ENCODE measurements around the gene CCNI2.

DNA sequence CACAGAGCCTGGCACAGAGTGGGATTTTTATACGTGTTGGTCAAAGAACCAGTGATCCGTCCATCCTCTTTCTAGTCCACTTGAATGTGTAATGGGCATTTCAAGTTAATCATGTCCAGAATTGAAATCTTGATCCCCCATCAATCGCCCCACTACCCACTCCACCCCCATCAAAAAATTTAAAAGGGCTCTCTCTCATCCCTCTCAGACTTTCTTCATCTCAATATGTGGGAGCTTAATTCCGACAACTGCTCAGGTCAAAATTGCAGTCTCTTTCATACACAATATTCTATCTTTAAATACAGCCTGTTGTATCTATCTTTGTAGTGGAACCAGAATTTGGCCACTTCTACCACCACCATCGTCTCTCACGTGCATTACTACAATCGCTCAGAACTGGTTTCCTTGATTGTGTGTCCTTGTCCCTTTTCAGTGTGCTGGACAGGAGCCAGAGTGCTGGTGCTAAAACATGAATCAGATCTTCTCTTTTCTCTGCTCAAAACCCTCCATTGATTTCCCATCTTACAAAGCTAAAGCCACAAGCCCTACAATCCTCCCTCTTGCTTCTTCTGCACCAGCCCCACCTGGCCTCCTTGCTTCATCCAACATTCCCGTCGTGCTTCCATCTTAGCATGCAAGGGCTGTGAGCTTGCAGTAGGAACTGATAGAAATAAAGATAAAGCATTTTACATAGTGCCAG is 9.1 kb upstream of the CCNI2 start:
- no peak for TF ChIP-seq SIN3A (IDR thresholded peaks at IDR 0.05; ENCODE audit: borderline replicate concordance, insufficient read depth, low read length)
- TF ChIP-seq POLR2AphosphoS5 (IDR thresholded peaks at IDR 0.05; ENCODE audit: low read depth, low read length), result no peak
- TF ChIP-seq TAF1 (IDR thresholded peaks at IDR 0.05; ENCODE audit: borderline replicate concordance, insufficient read depth, low read length), result no peak
- TF ChIP-seq, protein P1, sequence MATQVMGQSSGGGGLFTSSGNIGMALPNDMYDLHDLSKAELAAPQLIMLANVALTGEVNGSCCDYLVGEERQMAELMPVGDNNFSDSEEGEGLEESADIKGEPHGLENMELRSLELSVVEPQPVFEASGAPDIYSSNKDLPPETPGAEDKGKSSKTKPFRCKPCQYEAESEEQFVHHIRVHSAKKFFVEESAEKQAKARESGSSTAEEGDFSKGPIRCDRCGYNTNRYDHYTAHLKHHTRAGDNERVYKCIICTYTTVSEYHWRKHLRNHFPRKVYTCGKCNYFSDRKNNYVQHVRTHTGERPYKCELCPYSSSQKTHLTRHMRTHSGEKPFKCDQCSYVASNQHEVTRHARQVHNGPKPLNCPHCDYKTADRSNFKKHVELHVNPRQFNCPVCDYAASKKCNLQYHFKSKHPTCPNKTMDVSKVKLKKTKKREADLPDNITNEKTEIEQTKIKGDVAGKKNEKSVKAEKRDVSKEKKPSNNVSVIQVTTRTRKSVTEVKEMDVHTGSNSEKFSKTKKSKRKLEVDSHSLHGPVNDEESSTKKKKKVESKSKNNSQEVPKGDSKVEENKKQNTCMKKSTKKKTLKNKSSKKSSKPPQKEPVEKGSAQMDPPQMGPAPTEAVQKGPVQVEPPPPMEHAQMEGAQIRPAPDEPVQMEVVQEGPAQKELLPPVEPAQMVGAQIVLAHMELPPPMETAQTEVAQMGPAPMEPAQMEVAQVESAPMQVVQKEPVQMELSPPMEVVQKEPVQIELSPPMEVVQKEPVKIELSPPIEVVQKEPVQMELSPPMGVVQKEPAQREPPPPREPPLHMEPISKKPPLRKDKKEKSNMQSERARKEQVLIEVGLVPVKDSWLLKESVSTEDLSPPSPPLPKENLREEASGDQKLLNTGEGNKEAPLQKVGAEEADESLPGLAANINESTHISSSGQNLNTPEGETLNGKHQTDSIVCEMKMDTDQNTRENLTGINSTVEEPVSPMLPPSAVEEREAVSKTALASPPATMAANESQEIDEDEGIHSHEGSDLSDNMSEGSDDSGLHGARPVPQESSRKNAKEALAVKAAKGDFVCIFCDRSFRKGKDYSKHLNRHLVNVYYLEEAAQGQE (IDR thresholded peaks at IDR 0.05; ENCODE audit: insufficient read depth in 1 of 2, low read depth in 2 of 2, low read length in 2 of 2), result no peak
